Stimulated activated naive B cell treated with anti-CD40 and anti-IgM and Interleukin-4, amounts not matched to agents 10 μg/mL and 1 μg/mL and 100 μg/mL, for 72 hours (primary cell): ENCODE results near the gene SYT17.
A peak's percentile ranks its signal among the peaks of the same experiment; 100 is the strongest.

Experiments used
- ATAC-seq, 2 donors: fragments of 150-1000 bp; cut with Tn5 transposase; replicated peaks; 2 replicates each; pipeline ENCODE4 v1.10.0; 2021; ENCODE audit warnings: moderate library complexity in 1 of 2
- DNase-seq: peaks from one replicate; pipeline ENCODE4 v3.0.0; 2021
- H3K27ac Mint-ChIP-seq: one replicate; pipeline ENCODE4 v1.8.0; 2022; ENCODE audit warnings: mild to moderate bottlenecking, mixed read lengths
- H3K27me3 Mint-ChIP-seq, 2 donors: one replicate each; pipeline ENCODE4 v1.8.0; 2022; ENCODE audit warnings: mixed read lengths in 2 of 2
- H3K36me3 Mint-ChIP-seq, 2 donors: one replicate each; pipeline ENCODE4 v1.8.0; 2022; ENCODE audit warnings: mixed read lengths in 2 of 2, mild to moderate bottlenecking in 1 of 2
- H3K4me1 Mint-ChIP-seq, 2 donors: one replicate each; pipeline ENCODE4 v1.8.0; 2022; ENCODE audit warnings: mixed read lengths in 2 of 2, mild to moderate bottlenecking in 1 of 2
- H3K4me3 Mint-ChIP-seq, 2 donors: one replicate each; pipeline ENCODE4 v1.8.0; 2022; ENCODE audit warnings: mild to moderate bottlenecking in 2 of 2, mixed read lengths in 2 of 2, moderate library complexity in 1 of 2
- H3K9me3 Mint-ChIP-seq, 2 donors: one replicate each; pipeline ENCODE4 v1.8.0; 2022; ENCODE audit warnings: mixed read lengths in 2 of 2, mild to moderate bottlenecking in 1 of 2

Gene SYT17, protein sequence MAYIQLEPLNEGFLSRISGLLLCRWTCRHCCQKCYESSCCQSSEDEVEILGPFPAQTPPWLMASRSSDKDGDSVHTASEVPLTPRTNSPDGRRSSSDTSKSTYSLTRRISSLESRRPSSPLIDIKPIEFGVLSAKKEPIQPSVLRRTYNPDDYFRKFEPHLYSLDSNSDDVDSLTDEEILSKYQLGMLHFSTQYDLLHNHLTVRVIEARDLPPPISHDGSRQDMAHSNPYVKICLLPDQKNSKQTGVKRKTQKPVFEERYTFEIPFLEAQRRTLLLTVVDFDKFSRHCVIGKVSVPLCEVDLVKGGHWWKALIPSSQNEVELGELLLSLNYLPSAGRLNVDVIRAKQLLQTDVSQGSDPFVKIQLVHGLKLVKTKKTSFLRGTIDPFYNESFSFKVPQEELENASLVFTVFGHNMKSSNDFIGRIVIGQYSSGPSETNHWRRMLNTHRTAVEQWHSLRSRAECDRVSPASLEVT

GRCh38 chr16:19167710-19168370 is at the start of gene SYT17:
SYT17 (plus strand) TSS chr16:19168240; CDS start chr16:19168647, 407 bp downstream.
- peaks cover 5 to 7% of the 10 kb centered on the region in 2 donors for H3K4me1 Mint-ChIP-seq
- ATAC-seq, result peak; percentile 94
- peaks cover 11 to 16% of the 10 kb centered on the region in 2 donors for H3K27me3 Mint-ChIP-seq
- peak within 1 kb of the TSS; percentile 82 to 85 for H3K4me3 Mint-ChIP-seq
- peak within 1 kb of the TSS; percentile 75 for H3K27ac Mint-ChIP-seq
- H3K36me3 Mint-ChIP-seq, result peaks cover 3 to 12% of the 10 kb centered on the region in 2 donors
- peaks cover 6 to 8% of the 10 kb centered on the region in 2 donors for H3K9me3 Mint-ChIP-seq
- DNase-seq, result peak; percentile 79

- H3K4me1 Mint-ChIP-seq, result peaks cover 22 to 52% of the 10 kb centered on the region in 2 donors
- H3K27ac Mint-ChIP-seq, result peak overlapping the region; percentile 93
- peak overlapping the region; percentile 63 to 82 for H3K4me3 Mint-ChIP-seq
- peak; percentile 67 for DNase-seq
- peak; percentile 63 to 65 for ATAC-seq
- H3K36me3 Mint-ChIP-seq, result peaks cover 6 to 20% of the 10 kb centered on the region in 2 donors
- H3K27me3 Mint-ChIP-seq, result no peaks in the 10 kb centered on the region
- no peaks in the 10 kb centered on the region for H3K9me3 Mint-ChIP-seq
These were observed 49.1 kb upstream of the SYT17 start for GRCh38 chr16:19118938-19119431.

- peaks cover 22 to 48% of the 10 kb centered on the region in 2 donors for H3K4me1 Mint-ChIP-seq
- peaks cover 6 to 20% of the 10 kb centered on the region in 2 donors for H3K36me3 Mint-ChIP-seq
- DNase-seq (no peak), ATAC-seq (peak; percentile 13 to 47)
- no peak overlapping the region for H3K27ac Mint-ChIP-seq
- H3K9me3 Mint-ChIP-seq, result no peaks in the 10 kb centered on the region
- H3K4me3 Mint-ChIP-seq, result peak overlapping the region in 1 of 2 donors; percentile 14
- H3K27me3 Mint-ChIP-seq, result no peaks in the 10 kb centered on the region
These were observed 48.5 kb upstream of the SYT17 start for GRCh38 chr16:19119564-19119963.

DNA sequence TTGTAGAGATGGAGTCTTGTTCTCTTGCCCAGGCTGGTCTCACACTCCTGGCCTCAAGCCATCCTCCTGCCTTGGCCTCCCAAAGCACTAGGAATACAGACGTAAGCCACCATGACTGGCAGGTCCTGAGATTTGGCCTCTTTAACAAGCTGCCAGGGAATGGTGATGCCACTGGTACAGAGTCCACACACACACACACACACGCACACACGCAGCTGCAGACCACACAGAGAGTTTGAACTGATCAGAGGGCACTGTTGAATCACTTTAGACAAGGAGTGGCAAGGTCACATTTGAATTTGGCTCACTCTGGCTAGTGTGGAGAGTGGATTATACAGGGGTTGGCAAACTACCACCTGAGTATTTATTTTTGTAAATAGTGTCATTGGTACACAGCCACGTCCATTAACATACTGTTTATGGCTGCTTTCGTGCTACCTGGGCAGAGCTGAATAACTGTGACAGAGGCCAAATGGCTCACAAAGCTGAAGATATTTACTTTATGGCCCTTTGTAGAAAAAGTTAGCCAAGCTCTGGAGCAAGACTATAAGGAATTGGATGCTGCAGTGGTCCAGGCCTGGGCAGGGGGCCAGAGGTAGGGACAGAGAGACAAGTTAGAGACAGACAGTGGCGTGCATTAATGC is 44.4 kb upstream of the SYT17 start:
- Mint-ChIP-seq H3K36me3 (peaks cover 4 to 18% of the 10 kb centered on the region in 2 donors), H3K4me1 (peaks cover 21 to 32% of the 10 kb centered on the region in 2 donors), H3K9me3 (no peaks in the 10 kb centered on the region), H3K4me3 (no peak overlapping the region), H3K27me3 (no peaks in the 10 kb centered on the region), H3K27ac (no peak overlapping the region)
- ATAC-seq (no peak), DNase-seq (no peak)

- no peak for ATAC-seq
- no peak for DNase-seq
- H3K36me3 Mint-ChIP-seq, result peaks cover 4 to 14% of the 10 kb centered on the region in 2 donors
These were observed 41.7 kb upstream of the SYT17 start for GRCh38 chr16:19126300-19126699.

DNA sequence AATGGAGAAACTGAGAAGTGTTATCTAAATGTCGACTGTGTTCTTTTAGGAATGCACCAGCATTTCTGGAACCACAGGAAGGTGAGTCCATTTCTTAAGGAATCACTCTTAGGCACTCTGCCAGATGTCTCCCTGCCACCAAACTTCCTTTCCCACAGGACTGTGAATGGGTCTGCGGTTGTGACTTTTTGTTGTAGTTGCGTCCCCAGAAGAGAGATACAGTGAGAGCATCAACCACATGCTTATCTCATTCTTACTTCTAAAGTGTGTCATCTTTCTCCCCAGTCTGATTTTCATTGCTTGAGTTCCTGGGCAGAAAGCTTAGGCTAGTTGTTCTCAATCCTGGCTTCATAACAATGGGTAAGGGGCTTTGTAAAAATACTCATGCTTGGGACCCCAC is 40.8 kb upstream of the SYT17 start:
- Mint-ChIP-seq H3K36me3 (peaks cover 4 to 8% of the 10 kb centered on the region in 2 donors), H3K4me1 (peaks cover 45 to 62% of the 10 kb centered on the region in 2 donors), H3K27ac (peak overlapping the region; percentile 52), H3K9me3 (no peaks in the 10 kb centered on the region), H3K27me3 (no peaks in the 10 kb centered on the region), H3K4me3 (no peak overlapping the region)
- ATAC-seq (peak; percentile 10 to 23), DNase-seq (no peak)

More at GRCh38 chr16:19126300-19126699, 41.7 kb upstream of the SYT17 start:
- no peak overlapping the region for H3K27ac Mint-ChIP-seq
- no peaks in the 10 kb centered on the region for H3K9me3 Mint-ChIP-seq
- H3K4me1 Mint-ChIP-seq, result peaks cover 38 to 53% of the 10 kb centered on the region in 2 donors
- no peak overlapping the region for H3K4me3 Mint-ChIP-seq
- no peaks in the 10 kb centered on the region for H3K27me3 Mint-ChIP-seq

DNA sequence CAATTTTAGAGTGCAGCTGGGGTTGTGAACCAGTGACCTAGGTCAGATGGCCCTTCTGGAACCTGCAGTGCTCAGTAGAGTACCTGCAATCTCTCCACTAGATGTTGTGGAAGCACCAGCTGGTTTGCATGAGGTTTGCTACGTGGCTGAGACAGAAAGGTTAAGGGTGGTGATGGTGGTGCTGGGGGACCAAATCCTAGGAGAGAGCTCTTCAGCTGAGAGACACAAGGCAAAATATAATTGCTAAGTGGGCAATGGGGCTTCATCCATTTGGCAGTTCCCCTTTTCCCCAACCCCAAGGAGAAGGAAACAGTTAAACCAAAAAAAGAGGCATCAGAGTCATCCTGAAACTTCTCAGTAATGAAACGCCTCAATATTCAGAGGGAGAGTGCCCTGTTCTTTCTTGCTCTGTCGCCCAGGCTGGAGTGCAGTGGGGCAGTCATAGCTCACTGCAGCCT is 40.3 kb upstream of the SYT17 start:
- no peaks in the 10 kb centered on the region for H3K27me3 Mint-ChIP-seq
- peak; percentile 75 to 82 for ATAC-seq
- peaks cover 48 to 65% of the 10 kb centered on the region in 2 donors for H3K4me1 Mint-ChIP-seq
- peak overlapping the region in 1 of 2 donors; percentile 21 for H3K4me3 Mint-ChIP-seq
- peak overlapping the region; percentile 52 for H3K27ac Mint-ChIP-seq
- peak; percentile 18 for DNase-seq
- H3K9me3 Mint-ChIP-seq, result no peaks in the 10 kb centered on the region
- H3K36me3 Mint-ChIP-seq, result peaks cover 4 to 5% of the 10 kb centered on the region in 2 donors

GRCh38 chr16:19128454-19129200 is 39.4 kb upstream of the SYT17 start:
- H3K9me3 Mint-ChIP-seq, result no peaks in the 10 kb centered on the region
- peaks cover 51 to 64% of the 10 kb centered on the region in 2 donors for H3K4me1 Mint-ChIP-seq
- peaks cover 4% of the 10 kb centered on the region in 2 donors for H3K36me3 Mint-ChIP-seq

DNA sequence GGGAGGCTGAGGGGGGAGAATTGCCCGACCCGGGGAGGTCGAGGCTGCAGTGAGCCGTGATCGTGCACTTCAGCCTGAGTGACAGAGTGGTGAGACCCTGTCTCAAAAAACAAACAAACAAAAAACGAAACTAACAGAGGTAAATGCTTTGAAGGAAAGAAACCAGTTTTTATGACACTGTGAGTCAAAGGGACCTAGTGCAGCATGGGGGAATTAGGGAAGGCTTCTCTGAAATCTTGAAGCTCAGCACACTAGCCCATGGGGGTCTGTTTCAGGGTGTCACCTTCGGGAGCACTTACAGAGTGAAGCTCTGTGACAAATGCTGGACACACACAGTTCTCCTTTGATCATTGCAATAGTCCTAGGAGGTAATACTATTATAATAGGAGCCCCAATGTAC is 37.7 kb upstream of the SYT17 start:
- peak overlapping the region; percentile 39 for H3K27ac Mint-ChIP-seq
- ATAC-seq (no peak), DNase-seq (no peak)
- H3K4me1 Mint-ChIP-seq, result peaks cover 51 to 64% of the 10 kb centered on the region in 2 donors
- no peaks in the 10 kb centered on the region for H3K27me3 Mint-ChIP-seq
- no peak overlapping the region for H3K4me3 Mint-ChIP-seq
- no peaks in the 10 kb centered on the region for H3K9me3 Mint-ChIP-seq
- H3K36me3 Mint-ChIP-seq, result peaks cover 0 to 3% of the 10 kb centered on the region in 2 donors

More at GRCh38 chr16:19128454-19129200, 39.4 kb upstream of the SYT17 start:
- peak overlapping the region in 1 of 2 donors; percentile 26 for H3K4me3 Mint-ChIP-seq
- no peaks in the 10 kb centered on the region for H3K27me3 Mint-ChIP-seq
- DNase-seq (no peak), ATAC-seq (no peak)
- no peak overlapping the region for H3K27ac Mint-ChIP-seq

GRCh38 chr16:19130852-19131824 is 36.9 kb upstream of the SYT17 start:
- Mint-ChIP-seq H3K27me3 (peaks cover 2 to 6% of the 10 kb centered on the region in 2 donors), H3K36me3 (no peaks in the 10 kb centered on the region), H3K9me3 (no peaks in the 10 kb centered on the region), H3K4me3 (peak overlapping the region; percentile 31 to 68), H3K4me1 (peaks cover 51 to 64% of the 10 kb centered on the region in 2 donors), H3K27ac (peak overlapping the region; percentile 39)
- peak; percentile 29 to 36 for ATAC-seq
- DNase-seq, result no peak

- H3K4me3 Mint-ChIP-seq, result no peak overlapping the region
- H3K9me3 Mint-ChIP-seq, result no peaks in the 10 kb centered on the region
- no peaks in the 10 kb centered on the region for H3K36me3 Mint-ChIP-seq
- DNase-seq (no peak), ATAC-seq (no peak)
- H3K27ac Mint-ChIP-seq, result no peak overlapping the region
- H3K4me1 Mint-ChIP-seq, result peaks cover 53 to 64% of the 10 kb centered on the region in 2 donors
- peaks cover 5 to 10% of the 10 kb centered on the region in 2 donors for H3K27me3 Mint-ChIP-seq
These were observed 36.2 kb upstream of the SYT17 start for GRCh38 chr16:19131825-19132218.

DNA sequence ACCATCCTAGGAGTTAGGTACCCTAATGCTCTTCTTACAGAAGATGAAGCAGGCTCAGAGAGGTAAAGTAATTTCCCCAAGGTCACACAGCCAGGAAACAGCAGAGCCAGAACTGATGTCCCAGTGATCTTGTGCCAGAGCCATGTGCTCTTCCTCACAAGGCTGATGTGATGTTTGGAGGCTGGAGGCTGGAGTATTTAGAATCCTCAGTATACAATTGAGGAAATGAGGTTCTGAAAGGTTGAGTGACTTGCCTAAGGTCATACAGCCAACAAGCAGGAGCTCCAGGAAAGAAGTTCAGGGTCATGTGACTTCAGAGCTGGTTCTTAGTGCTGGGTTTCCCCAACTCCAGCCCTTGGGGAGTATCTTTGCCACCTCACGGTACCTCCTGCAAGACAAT is 35.8 kb upstream of the SYT17 start:
- DNase-seq (peak; percentile 29), ATAC-seq (peak; percentile 47 to 66)
- Mint-ChIP-seq H3K4me1 (peaks cover 51 to 61% of the 10 kb centered on the region in 2 donors), H3K4me3 (no peak overlapping the region), H3K36me3 (no peaks in the 10 kb centered on the region), H3K9me3 (no peaks in the 10 kb centered on the region), H3K27me3 (peaks cover 5 to 10% of the 10 kb centered on the region in 2 donors), H3K27ac (peak overlapping the region; percentile 69)
